Ecto neural progenitor cell (in vitro differentiated cells): Measurements from ENCODE around the gene PHF21B.
A peak's percentile ranks its signal among the peaks of the same experiment; 100 is the strongest.

Source experiments
- DNase-seq: peaks from one replicate; pipeline ENCODE4 v3.0.0-alpha.2; 2018; ENCODE audit warnings: low spot score

Gene PHF21B

DNA sequence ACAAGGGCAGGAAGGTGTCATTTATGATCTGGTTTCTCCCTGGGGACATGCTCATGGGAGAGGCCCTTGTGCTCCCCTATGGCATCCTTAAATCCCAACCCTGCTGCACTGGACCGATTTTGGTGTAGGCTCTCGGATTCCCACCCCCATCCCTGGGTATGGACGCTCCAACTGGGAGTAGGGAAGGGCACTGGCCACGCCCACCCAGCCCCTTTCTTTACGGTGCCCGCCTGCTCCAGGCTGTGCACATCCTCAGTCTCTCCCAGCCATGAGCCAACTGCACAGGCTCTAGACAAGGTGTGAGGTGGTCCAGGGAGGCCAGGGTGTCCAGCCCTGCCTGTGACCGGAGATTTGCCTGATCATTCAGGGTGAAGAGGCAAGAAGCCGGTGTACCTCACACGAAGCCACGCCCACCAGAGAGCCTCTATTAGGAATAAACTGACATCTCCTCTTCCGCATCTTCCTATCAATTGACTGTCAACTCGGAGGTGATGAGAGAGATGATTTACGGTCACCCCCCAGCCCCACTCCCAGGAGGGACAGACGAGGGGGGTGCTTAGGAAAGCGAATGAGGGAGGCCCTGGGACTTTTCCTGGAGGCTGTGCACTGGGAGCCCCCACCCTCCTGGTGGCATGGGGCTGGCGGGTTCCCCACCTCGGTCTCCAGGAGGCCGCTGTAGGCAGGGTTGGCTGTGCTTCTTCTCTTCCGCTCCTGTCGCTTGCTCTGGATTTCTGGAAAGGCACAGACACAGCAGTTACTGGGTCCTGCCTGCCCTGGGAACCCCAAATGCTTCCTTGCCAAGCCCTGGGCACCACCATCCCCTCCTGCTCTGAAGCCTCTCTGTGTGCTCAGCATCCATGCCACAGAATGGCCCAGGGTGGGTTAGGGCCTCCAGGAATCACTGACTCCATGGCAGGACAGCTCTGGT is 116.7 kb downstream of the PHF21B start:
- DNase-seq, result peak; percentile 25

DNA sequence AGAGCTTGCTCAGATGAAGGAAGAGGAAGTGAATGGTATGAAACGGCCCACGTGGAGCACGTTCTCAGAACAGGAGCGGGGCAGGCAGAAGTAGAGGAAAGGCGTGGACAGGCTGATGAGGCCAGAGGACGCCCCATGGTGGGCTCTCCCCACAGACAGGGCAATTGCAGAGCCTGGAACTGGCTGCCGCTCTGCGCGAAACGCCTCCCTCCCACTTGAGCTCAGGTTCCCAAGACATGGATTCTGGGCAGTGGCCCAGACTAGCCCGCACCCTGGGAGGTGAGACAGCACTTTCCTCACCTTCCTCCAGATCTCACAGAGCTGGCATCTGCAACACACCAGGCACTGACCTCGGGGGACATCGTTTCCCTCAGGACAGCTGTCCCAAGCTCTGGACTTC is 117.6 kb downstream of the PHF21B start:
- DNase-seq, result peak; percentile 30

DNA sequence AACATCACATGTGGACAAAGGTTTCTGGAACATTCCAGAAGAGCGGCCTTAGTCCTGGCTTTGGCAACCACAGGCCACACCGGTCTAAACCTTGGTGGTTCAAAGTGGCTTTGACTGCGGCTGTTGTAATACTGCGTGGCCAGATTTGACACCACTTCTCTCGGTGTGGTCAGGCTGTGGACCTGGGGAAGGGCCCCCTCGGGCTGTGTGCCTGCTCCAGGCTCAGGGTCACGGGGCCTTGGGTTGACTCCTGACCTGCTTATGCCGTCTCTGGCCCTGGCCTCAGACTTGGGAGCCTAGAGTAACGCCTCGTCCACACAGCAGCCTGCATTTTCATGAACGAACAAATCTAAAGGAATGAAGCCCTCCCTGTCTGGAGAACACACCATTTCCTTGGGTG is 118.0 kb downstream of the PHF21B start:
- peak; percentile 26 for DNase-seq

DNA sequence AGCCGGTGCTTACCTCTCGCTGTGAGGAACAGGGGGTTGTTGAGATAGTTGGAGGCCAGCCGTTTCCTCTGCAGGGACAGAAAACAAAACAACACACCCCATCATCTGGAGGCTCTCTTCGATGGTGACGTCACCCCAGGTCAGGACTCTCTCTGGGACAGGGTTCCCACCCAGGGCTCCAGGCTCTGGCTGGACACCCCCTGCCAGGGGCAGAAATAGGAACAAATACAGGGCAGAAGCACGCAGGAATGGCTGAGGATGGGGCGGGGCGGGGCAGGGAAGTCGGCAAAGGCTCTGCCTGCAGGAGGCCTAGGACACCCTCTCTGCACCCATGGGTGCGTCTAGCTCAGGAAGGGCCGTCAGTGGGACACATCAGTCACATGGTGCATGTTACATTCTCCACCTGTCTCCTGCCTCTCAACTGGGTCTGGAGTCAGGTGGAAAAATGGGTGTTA is 118.5 kb downstream of the PHF21B start:
- peak; percentile 33 for DNase-seq

DNA sequence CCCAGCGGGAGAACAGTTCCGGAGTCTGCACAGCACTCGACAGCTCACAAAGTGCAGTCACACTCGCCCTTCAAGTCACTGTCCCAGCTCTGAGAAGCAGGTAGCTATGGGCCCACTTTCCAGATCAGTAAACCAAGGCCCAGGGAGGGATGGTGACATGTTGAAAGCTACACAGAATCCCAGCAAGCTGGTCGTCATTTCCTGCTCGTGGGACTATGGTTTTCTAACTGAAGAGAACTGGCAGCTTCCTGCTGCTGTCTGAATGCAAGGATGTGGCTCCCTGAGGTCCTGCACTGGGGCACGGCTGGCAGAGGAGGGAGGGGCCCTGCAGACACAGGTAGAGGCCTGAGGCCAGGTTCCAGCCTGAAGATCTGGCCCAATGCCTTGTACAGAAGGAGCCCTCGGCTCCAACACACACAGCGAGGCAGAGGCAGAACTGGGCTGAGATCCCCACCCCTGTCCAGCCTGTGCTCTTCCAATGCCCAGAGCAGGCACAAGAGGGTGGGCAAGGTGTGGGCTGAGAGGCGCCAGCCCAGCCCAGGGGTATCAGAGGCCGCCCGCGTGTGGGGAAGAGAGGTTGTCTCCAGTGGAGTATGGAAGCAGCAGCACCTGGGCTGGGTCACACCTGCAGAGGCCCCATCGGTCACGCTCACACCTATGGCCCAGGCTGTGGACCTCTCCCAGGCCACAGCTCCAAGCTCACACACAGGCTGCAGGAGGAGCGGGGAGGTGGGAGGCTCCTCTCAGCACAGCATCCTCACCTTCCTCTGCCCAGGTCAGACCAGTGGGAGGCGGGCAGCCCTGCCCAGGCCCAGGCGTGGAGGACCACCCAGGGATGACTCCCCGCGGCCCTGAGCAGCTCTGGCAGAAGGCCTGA is 119.2 kb downstream of the PHF21B start:
- peak; percentile 36 for DNase-seq

DNA sequence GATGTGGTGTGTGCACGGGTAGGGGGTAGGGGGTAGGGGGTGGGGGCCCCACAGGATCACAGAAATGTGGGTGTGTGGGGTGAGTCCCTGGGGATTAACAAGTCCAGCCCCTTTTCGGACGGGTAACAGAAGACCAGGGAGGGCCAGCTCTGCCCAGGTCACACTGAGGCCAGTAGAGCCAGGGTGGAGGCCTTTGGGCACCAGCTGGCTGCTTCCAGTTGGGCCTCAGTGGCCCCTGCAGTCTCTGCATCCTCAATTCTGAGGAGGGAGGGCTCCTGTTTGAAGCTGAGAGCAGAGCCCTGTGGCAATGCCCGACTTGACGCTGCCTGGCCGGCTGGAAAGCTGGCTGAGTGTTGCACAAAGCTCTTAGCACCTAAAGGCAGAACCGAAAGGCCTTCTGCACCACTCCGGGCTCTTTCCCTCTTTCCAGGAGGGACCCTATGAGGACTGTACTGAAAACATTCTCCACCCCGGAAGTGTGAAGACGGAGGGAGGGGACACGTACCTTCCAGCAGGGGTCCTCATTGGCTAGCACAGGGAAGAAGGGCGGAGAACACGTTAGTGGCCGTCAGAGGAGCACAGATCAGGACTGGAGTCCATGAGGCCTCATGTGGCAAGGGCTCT is 120.4 kb downstream of the PHF21B start:
- DNase-seq, result no peak

DNA sequence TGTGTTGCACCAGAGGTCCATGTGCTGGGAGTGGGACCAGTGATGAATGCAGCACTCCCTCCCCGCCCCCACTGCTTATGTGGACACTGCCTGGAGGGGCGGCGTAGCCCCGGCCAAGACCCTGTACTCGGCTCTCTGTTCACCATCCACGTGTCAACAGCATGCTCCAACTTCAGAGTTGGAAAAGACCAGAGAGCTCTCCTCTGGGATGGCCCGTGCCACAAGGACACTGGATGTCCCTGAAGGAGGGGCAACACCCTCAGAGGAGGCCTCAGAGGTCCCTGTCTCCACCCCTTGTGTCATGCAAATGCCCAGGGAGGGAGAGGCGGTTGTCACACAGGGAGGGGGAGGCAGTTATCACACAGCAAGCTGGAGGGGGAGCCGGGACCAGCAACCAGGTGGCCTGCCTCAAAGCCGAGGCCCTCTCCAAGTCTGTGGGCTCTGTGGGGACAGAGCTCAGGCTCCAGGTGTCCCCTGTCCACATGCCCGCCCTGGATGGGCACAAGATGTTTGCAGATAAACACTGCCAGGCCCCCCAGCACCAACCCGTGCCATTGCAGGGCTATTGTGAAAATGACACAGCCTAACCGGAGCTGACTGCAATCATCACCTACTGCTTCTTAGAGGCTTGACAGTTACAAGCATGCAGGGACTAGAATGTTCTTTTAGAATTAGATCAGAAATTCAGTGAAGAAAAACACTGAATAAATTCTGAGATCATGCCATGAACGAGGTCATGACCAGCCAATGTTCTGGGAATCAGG is 121.1 kb downstream of the PHF21B start:
- DNase-seq, result no peak

DNA sequence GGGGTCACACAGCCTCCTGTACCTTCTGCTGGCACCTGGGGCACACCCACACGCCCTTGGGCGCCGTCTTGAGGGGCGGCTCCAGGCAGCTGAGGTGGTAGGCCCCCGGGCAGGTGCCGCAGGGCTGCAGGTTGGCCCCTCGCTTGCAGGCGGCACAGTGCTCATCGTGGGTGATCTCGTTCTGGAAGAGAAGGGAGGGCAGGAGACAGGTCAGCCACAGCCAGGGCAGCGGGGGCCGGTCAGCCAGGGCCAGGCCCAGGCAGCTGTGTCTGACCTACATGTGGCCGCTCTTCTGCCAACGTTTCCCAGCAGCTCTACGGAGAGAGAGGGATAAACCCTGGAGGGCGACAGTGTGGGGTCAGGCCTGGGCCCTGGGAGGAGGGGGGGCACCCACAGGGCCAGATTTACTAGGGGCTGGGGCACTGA is 121.9 kb downstream of the PHF21B start:
- DNase-seq, result peak; percentile 32

DNA sequence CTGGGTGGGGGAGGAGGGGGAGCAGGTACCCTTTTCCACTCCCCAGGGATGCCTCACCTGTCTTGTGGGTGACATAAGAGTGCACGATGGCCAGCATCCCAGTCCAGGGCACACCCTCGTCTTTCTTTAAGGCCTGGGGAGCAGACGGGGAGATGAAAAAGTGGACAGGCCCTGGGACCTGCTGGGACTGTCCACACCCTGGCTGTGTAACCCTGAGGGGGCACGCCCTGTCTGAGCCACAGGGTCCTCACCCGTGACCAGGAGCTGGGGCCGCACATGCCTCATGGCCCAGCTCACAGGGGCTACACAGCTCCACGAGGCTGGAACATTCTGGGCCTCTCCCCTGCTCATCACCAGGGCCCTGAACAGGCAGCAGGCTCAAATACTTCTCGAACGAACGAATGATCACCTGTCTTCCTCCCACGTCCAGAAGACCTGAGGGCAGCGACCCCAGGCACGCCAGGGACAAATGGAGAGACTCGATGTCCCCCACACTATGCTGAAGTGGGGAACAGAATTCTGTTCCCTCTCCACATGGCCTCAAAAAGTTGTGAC is 123.9 kb downstream of the PHF21B start:
- no peak for DNase-seq

DNA sequence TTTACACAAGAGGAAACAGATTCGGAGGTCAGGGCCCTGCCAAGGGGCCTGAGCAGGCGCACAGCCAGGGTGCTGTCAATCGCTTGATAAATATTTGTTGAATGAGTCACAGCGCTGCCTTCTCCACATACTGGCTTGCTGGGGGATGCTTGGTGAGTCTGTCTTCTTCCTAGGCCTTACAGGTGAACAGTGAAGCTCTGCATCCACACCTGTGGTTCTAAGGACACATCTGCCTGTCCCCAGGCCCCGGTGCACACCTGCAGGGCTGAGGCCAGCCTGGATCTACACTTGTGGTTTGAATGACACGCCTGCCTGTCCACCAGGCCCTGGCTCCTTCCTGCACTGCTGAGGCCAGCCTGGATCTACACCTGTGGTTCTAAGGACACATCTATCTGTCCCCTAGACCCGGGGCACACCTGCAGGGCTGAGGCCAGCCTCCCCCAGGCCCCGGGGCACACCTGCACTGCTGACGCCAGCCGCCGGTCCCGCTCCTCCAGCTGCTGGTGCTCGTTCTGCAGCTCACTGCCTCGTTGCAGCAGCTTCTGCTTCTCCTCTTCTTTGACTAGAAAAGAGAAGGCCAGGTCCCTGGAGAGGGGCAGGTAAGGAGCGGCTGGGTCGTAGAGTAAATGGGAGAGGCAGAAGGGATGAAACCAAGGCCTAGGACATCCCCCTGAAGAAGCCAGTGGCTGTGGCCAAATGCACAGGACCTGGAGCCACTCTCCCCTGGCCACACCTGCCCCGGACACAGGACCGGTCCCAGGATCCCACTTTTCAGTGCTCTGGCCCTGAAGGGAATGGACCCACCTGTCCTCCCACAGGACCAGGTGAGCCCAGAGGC is 124.6 kb downstream of the PHF21B start:
- no peak for DNase-seq

DNA sequence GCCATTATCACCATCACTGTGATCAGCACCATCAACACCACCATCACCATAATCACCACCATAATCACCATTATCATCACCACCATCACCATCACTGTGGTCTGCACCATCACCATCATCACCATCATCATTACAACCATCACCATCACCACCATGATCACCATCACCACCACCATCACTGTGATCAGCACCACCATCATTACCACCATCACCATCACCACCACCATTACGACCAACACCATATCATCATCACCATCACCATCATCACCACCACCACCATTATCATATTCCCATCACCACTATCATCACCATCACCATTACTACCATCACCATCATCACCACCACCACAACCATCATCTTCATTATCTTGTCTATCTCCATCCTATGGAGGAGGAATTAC is 125.2 kb downstream of the PHF21B start:
- no peak for DNase-seq

DNA sequence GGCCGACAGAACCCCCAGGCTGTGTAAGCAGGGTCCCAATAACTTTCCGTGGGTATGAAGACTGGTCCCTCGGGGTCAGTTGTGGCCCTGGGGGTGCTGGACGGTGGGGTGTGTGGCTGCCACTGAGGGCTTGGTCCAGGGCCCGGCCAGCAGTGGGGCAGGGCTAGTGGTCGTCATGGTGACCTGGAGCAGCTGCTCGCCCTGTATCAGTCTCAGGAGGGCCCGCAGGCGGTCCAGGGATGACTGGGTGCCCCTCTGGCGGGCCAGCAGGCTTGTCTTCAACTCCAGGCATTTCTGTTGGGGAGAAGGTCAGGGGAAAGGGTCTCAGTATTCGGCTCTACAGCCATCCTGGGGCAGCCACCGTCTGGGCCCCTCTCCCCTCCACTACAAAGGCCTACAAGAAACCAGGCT is 126.8 kb downstream of the PHF21B start:
- no peak for DNase-seq

DNA sequence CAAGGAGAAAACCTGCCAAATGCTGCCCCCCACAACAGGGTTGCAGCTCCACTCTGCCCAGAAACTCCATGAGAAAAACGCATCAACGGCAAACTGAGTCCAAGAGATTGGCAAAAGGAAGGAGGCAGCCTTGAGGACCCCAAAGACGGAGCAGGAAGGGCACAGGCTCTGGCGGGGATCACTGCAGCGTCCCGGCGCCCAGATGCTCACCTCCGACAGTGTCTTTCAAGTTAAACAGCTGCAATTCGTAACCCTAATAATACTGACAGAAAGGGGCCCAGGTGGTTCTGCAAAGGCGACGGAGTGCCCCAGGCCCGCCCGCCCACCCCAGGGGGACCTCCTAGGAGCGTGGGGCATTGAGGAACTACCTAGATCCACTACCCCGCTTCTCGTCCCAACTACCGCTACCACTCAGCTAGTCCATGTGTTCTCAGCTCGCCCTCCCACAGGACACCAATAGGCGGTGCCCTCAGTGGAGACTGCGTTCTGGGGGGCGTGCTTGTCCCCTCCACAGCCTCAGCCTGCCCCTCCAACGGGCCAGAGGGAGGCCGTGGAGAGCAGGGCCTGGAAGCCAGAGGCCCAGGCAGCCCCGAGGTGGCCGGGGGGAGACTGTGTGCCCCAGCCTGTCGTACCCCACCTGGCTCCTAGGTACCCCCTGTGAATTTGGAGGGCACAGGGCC is 127.4 kb downstream of the PHF21B start:
- DNase-seq, result no peak

DNA sequence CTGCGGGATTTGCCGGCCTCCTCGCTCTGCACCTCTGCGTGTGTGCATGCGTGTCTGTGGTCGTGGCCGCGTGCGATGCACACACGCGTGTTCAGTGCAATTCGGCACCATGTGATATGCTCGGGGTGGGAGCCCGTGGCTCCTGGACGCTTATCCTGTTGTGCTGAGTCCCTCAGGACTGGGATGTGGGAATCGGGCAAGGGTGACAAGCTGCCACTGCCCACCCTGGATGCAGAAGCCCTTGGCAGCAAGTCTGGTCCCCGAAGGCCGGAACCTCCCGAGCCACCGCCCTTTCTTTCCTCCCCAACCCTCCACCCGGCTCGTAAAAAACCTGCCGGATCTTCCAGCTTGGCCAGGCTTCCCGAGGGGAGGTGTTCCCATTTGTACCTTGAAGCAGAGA is 128.2 kb downstream of the PHF21B start:
- DNase-seq, result no peak

DNA sequence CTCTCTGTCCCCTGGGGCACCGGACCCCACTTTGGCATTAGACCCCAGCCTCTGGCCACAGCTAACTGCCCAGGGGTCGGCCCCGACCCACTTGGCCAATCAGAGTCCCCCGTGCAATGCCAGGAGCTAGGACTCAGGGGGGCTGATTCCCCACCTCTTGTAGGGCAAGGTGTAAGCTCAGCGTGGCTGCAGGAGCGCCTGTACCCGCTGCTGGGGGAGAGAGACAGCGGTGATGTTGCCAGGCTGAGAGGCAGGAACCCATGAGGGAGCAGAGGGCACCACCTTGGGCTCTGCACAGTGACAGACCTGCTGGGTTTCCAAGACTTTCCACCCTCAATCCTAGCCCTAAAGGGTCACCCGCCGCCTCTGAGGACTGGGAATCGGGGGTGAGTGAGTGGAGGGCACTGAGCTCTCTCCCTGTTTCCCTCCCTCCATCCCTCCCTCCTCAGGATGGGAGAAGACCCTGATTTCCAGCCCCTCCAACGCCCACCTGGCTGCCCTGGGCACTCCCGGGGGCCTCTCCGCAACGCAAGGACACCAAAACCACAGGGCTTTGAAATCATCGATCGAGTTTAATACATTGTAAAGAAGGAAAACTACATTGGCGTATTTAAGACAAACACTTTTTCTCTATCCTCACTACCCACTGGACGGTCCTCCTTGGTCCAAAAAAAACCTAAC is 129.1 kb downstream of the PHF21B start:
- DNase-seq, result no peak

DNA sequence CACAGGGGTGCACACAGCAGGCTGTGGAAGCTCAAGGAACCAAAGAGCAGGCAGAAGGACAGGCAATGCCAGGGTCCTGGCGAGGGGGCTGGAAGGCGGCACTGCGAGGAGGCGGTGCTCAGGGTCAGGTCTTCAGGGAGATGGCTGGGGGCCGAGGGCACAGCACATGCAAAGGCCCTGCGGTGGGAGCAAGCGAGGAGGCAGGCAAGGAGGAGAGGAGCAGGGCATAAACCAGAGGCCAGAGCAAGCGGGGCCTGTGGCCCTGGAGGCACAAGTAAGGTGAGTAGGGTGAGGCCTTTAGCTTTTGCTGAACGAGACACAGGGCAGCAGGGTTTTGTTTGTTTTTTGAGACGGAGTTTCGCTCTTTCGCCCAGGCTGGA is 130.5 kb downstream of the PHF21B start:
- DNase-seq, result no peak

DNA sequence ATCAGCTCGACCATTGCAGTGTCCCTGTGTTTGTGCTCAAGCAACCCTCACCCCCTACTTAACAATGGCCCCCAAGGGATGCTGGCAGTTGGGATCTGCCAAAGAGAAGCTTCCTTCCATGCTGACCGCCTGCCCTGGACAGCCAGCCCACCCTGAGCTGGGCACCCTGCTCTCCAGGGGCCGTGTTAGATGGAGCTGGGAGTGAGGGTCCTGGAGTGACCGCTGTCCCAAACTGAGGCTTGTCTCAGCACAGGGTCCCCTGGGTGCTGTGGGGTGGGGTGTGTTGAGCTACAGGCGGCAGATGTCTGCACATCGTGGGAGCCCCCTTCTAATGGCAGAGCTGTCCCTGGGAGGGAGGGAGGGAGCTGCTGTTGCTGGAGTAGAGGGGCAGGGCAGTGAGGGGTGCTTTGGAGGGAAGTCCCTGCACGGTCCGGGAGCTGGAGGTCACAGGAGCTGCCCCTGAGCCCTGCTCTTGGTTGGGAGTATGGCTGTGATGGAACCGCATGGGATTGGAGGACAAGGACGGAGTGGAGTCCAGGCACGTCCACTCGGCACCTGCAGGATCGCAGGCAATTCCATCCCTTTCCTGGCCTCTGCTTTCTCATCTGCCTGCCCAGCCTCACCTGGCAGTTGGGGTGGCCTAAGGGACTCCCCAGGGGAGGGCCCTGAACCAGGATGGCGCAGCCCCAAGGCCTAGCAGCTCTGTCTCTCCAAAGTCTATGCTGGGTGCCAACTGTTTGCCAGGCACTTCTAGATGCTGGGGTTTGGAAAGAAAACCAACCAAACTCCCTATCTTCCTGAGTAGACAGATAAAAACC is 131.1 kb downstream of the PHF21B start:
- DNase-seq, result no peak

DNA sequence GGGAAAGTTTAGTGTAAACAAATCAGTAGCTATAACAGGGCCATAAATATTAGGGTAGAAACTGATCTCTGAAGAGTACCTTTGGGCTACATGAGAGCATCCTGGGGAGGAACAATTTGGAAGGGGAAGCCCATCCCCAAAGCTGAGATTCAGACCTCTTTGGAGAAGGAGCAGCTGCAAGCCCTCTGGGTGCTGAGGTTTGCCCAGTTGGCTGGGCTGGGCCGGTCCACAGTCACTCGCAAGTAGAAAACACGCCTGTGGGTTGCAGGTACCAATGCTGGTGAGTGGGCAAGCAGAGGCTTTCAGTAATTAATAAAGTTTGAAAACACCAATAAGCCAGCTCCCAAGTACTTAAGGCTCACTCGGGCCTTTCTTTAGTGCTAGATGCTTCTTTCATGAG is 132.9 kb downstream of the PHF21B start:
- DNase-seq, result no peak
